Breast epithelium (tissue), 4 donors: Measurements from ENCODE around the gene FHL1. TPM values are rescaled to one million over a fixed set of nuclear protein-coding genes. Genes with fewer than 3 reads are reported as not detected.
A peak's percentile ranks its signal among the peaks of the same experiment; 100 is the strongest.

Source experiments
- DNase-seq, 2 donors: peaks; one replicate each; pipeline ENCODE4 v3.0.0-alpha.2; 2019; ENCODE audit warnings: low spot score in 2 of 2
- H3K27ac ChIP-seq, 2 donors: fragments of 200-600 bp; sonication (generic) in 1 of 2; one replicate each; pipeline ENCODE4 v1.5.1; 2016 to 2019; ENCODE audit warnings: mild to moderate bottlenecking in 1 of 2
- H3K27me3 ChIP-seq, 2 donors: fragments of 200-600 bp; sonication (generic) in 1 of 2; one replicate each; pipeline versions ENCODE4 v1.5.1 to v1.6.0; 2017 to 2019; ENCODE audit warnings: control low read depth in 1 of 2, mild to moderate bottlenecking in 1 of 2
- H3K36me3 ChIP-seq: fragments of 200-600 bp; one replicate; pipeline ENCODE4 v1.5.1; 2019
- H3K4me1 ChIP-seq, 2 donors: fragments of 200-600 bp; sonication (generic); one replicate each; pipeline ENCODE4 v1.5.1; 2016 to 2019; ENCODE audit warnings: control low read depth in 1 of 2
- H3K4me3 ChIP-seq, 3 donors: fragments of 200-600 bp; sonication (generic); 1 replicate in 2 of 3; 2 replicates in 1 of 3; pipeline ENCODE4 v1.5.1; 2016 to 2019; ENCODE audit warnings: mild to moderate bottlenecking in 3 of 3, moderate library complexity in 2 of 3
- H3K9me3 ChIP-seq, 2 donors: fragments of 200-600 bp; sonication (generic) in 1 of 2; one replicate each; pipeline ENCODE4 v1.5.1; 2016 to 2019; ENCODE audit warnings: control low read depth in 1 of 2
- CTCF ChIP-seq, 3 donors: fragments of 450-650 bp; IDR thresholded peaks; one replicate each; pipeline ENCODE4 v1.5.1; 2016 to 2017; ENCODE audit warnings: antibody characterized with exemption in 3 of 3, mild to moderate bottlenecking in 3 of 3, moderate library complexity in 3 of 3
- POLR2A ChIP-seq: fragments of 450-650 bp; IDR thresholded peaks from one replicate; pipeline ENCODE4 v1.6.1; 2016; ENCODE audit warnings: antibody characterized with exemption, mild to moderate bottlenecking, moderate library complexity
- POLR2AphosphoS5 ChIP-seq, 3 donors: sonication (generic); formaldehyde crosslinking; IDR thresholded peaks; one replicate each; pipeline ENCODE4 v1.6.1; 2017; ENCODE audit warnings: antibody characterized with exemption in 3 of 3
- intact Hi-C: fragments of 100-400 bp; cut with DNase I; formaldehyde crosslinking; loops from one replicate; pipeline ENCODE4 v1.15.1; 2023; ENCODE audit warnings: low total_unique reads
- total RNA-seq, 3 donors: library from RNA; depleted of rRNA; stranded (reverse); fragments of >200 nt; gene quantifications; one replicate each; pipeline ENCODE4 v1.1.0, GENCODE V29; 2016

FHL1 gene
- total RNA-seq, 3 donors from 2014 or later, result 299 to 1,250 (median 654) TPM

DNA sequence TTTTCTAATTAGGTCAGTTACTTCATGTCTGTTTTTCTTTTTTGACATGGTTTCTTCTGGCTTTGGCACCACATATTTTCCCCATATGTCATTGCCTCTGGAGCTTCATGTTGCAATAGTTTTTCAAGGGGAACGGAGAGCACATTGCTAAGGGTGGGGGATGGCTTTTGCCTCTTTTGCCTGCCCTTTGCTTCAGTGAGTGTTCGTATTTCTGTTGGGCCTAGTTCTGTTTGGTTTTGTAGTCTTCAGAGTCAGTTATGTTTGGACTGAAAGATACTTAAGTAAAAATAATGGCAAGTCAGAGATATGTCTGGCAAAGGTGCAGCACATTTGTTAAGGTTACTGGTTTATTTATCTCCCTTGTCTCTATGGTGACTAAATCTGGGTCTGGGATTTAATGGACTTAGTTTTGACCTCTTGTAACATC lies 29.1 kb downstream of the FHL1 start:
- peak overlapping the region; percentile 61 to 65 for H3K27ac ChIP-seq

DNA sequence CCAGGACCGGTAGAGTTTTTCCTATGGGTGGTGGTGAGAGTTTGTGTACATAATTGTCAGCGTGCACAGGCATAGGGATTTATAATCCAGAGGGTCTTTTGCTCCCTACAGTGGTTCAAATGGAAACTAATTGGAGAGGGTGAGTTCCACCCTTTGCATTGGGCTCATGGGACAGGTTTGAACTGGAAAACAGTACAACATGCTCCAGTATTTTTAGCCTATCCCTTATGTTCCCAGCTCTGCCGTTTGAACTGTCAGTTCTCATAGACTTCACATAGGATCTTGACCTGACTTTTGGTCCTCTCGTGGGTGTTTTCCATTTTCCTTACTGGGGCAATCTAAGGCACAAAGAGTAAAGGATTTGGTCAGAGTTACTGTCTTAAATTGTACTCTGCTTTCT lies 31.8 kb downstream of the FHL1 start:
- intact Hi-C loops, result no loop called here
- Histone ChIP-seq H3K4me3 (no peak overlapping the region), H3K4me1 (no peaks in the 10 kb centered on the region), H3K9me3 (no peaks in the 10 kb centered on the region), H3K27me3 (peaks cover 0 to 21% of the 10 kb centered on the region in 2 donors), H3K36me3 (no peaks in the 10 kb centered on the region), H3K27ac (peak overlapping the region; percentile 3 to 8)
- DNase-seq, result no peak
- TF ChIP-seq CTCF (IDR thresholded peaks at IDR 0.05), result no peak
- no peak for TF ChIP-seq POLR2AphosphoS5 (IDR thresholded peaks at IDR 0.05)
- no peak for TF ChIP-seq POLR2A

More for the DNA sequence above, 29.1 kb downstream of the FHL1 start:
- DNase-seq, result no peak
- Histone ChIP-seq H3K9me3 (no peaks in the 10 kb centered on the region), H3K36me3 (no peaks in the 10 kb centered on the region), H3K4me3 (no peak overlapping the region), H3K27me3 (peaks cover 0 to 31% of the 10 kb centered on the region in 2 donors), H3K4me1 (no peaks in the 10 kb centered on the region)
- peak; percentile 53 to 85 (median 61) for TF ChIP-seq POLR2AphosphoS5 (IDR thresholded peaks at IDR 0.05)
- no peak for TF ChIP-seq POLR2A
- intact Hi-C loops, result no loop called here

DNA sequence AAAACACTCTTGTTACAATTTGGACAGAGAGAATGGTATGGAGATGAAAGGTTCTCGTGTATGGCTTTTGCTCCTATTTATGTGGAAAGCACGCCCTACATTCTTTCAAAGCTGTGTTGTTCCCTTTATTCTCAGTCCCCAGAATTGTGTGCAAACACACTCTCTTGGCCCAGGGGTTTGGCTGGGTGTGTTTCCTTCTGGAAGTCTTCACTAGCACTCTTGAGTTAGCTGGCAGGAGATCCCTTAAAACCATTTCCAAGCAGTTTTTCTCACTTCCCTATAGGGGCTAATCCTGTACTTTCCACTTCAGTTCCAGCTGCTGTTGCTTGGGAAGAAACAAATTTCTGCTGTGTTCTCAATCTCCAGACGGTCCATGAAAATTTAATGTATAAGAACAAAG lies 35.1 kb downstream of the FHL1 start:
- no peak for DNase-seq
- H3K4me3 ChIP-seq, result no peak overlapping the region
- H3K9me3 ChIP-seq, result no peaks in the 10 kb centered on the region
- no peaks in the 10 kb centered on the region for H3K4me1 ChIP-seq
- no peak for TF ChIP-seq CTCF (IDR thresholded peaks at IDR 0.05)
- no peak for TF ChIP-seq POLR2A
- TF ChIP-seq POLR2AphosphoS5 (IDR thresholded peaks at IDR 0.05), result no peak
- no peak overlapping the region for H3K27ac ChIP-seq
- H3K36me3 ChIP-seq, result no peaks in the 10 kb centered on the region
- intact Hi-C loops, result no loop called here
- H3K27me3 ChIP-seq, result peaks cover 0 to 31% of the 10 kb centered on the region in 2 donors

DNA sequence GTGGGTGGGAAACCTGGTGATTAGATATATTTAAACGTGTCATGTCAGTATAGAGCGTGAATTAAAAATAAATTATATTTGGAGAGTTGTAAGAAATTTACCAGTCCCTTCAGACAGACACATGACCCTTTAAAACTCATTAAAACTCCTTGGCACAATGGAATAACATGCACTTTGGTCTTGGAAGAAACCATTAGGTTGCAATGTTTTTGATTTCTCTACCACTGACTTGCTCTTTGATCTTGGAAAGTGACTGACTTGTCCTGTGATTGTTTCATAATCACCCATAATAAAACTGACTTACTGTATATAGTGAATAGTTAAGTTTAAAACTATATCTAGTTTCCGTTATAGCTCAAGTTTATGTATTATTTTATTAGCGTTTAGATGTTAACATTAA lies 35.8 kb downstream of the FHL1 start:
- Histone ChIP-seq H3K4me3 (no peak overlapping the region), H3K36me3 (no peaks in the 10 kb centered on the region), H3K27me3 (peaks cover 0 to 33% of the 10 kb centered on the region in 2 donors), H3K9me3 (no peaks in the 10 kb centered on the region), H3K27ac (no peak overlapping the region), H3K4me1 (no peaks in the 10 kb centered on the region)
- DNase-seq, result no peak
- no peak for TF ChIP-seq POLR2AphosphoS5 (IDR thresholded peaks at IDR 0.05)
- no peak for TF ChIP-seq CTCF (IDR thresholded peaks at IDR 0.05)
- no peak for TF ChIP-seq POLR2A
- intact Hi-C loops, result no loop called here

DNA sequence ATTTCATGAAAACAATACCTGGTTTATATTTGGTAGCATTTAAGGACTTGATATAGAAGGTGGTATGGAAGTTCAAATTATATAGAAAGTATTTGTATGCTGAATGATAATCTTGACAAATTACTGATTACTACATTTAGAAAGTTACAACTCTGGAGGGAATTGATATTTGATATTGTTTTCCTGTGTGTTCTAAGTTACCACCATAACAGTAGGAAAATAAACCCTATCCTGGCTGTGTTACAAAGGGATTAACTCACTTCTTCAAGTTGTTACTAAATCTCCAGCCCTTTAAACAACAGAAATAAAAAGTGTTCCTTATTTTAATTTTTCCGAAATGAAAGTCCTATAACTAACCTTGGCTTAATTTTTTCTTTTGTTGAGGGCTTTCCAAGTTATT lies 36.6 kb downstream of the FHL1 start:
- TF ChIP-seq POLR2A, result no peak
- TF ChIP-seq POLR2AphosphoS5 (IDR thresholded peaks at IDR 0.05), result no peak
- no peak for TF ChIP-seq CTCF (IDR thresholded peaks at IDR 0.05)
- Histone ChIP-seq H3K9me3 (no peaks in the 10 kb centered on the region), H3K27ac (no peak overlapping the region), H3K36me3 (no peaks in the 10 kb centered on the region), H3K4me1 (no peaks in the 10 kb centered on the region), H3K27me3 (peaks cover 0 to 37% of the 10 kb centered on the region in 2 donors), H3K4me3 (no peak overlapping the region)
- no peak for DNase-seq
- intact Hi-C loops, result no loop called here
